ENCODE measurements around the gene PRAMEF12.
"Not testable (repeated sequence)": the region's sequence is repeated elsewhere in the genome, so short reads cannot be mapped to it uniquely, and the experiment has no call there.

Gene PRAMEF12

GRCh38 chr1:12769976-12770505 is 3.5 kb upstream of the PRAMEF12 start:
- FAIRE-seq (no peak), DNase-seq (ENCODE audit: extremely low spot score, insufficient read length, low read depth) (no peak)

GRCh38 chr1:12770620-12771019 is 2.9 kb upstream of the PRAMEF12 start:
- DNase-seq (ENCODE audit: extremely low spot score, insufficient read length, low read depth), result no peak
- no peak for FAIRE-seq

GRCh38 chr1:12771186-12771585 is 2.4 kb upstream of the PRAMEF12 start:
- no peak for FAIRE-seq
- no peak for DNase-seq (ENCODE audit: extremely low spot score, insufficient read length, low read depth)

GRCh38 chr1:12772520-12772919 is 1.0 kb upstream of the PRAMEF12 start:
- DNase-seq (ENCODE audit: extremely low spot score, insufficient read length, low read depth) (no peak), FAIRE-seq (no peak)

GRCh38 chr1:12774801-12775345 is 1.3 kb downstream of the PRAMEF12 start:
- FAIRE-seq (no peak), DNase-seq (ENCODE audit: extremely low spot score, insufficient read length, low read depth) (no peak)

- FAIRE-seq (no peak), DNase-seq (ENCODE audit: extremely low spot score, insufficient read length, low read depth) (no peak)
Measured at GRCh38 chr1:12775443-12775842, 1.9 kb downstream of the PRAMEF12 start.

GRCh38 chr1:12776801-12777557 is 3.4 kb downstream of the PRAMEF12 start:
- no peak for DNase-seq (ENCODE audit: extremely low spot score, insufficient read length, low read depth)
- no peak for FAIRE-seq

- FAIRE-seq (no peak), DNase-seq (ENCODE audit: extremely low spot score, insufficient read length, low read depth) (no peak)
Measured at GRCh38 chr1:12778061-12778460, 4.5 kb downstream of the PRAMEF12 start.

GRCh38 chr1:12778907-12779306 is 5.4 kb downstream of the PRAMEF12 start:
- FAIRE-seq (no peak), DNase-seq (ENCODE audit: extremely low spot score, insufficient read length, low read depth) (no peak)

GRCh38 chr1:12781488-12781887 is 8.0 kb downstream of the PRAMEF12 start:
- not testable (repeated sequence) for FAIRE-seq; DNase-seq (ENCODE audit: extremely low spot score, insufficient read length, low read depth)

- FAIRE-seq, result not testable (repeated sequence)
Measured at GRCh38 chr1:12783783-12784182, 10.2 kb downstream of the PRAMEF12 start.

GRCh38 chr1:12784729-12785128 is 11.2 kb downstream of the PRAMEF12 start:
- not testable (repeated sequence) for DNase-seq (ENCODE audit: extremely low spot score, insufficient read length, low read depth); FAIRE-seq

More at GRCh38 chr1:12783783-12784182, 10.2 kb downstream of the PRAMEF12 start:
- DNase-seq (ENCODE audit: extremely low spot score, insufficient read length, low read depth), result not testable (repeated sequence)

- FAIRE-seq; DNase-seq (ENCODE audit: extremely low spot score, insufficient read length, low read depth): not testable (repeated sequence)
Measured at GRCh38 chr1:12791097-12791496, 17.6 kb downstream of the PRAMEF12 start, which contains the start of gene PRAMEF1. PRAMEF1 (plus strand) TSS chr1:12791397; CDS start chr1:12793228, 1,831 bp downstream.

- DNase-seq (ENCODE audit: extremely low spot score, insufficient read length, low read depth), result no peak
- FAIRE-seq, result no peak
Measured at GRCh38 chr1:12798911-12799310, 25.4 kb downstream of the PRAMEF12 start.

- no peak for DNase-seq (ENCODE audit: extremely low spot score, insufficient read length, low read depth)
- no peak for FAIRE-seq
Measured at GRCh38 chr1:12799730-12800129, 26.2 kb downstream of the PRAMEF12 start.

- DNase-seq (ENCODE audit: extremely low spot score, insufficient read length, low read depth) (no peak), FAIRE-seq (no peak)
Measured at GRCh38 chr1:12809933-12810332, 36.4 kb downstream of the PRAMEF12 start.

GRCh38 chr1:12810691-12811408 is 37.3 kb downstream of the PRAMEF12 start:
- FAIRE-seq, result no peak
- DNase-seq (ENCODE audit: extremely low spot score, insufficient read length, low read depth), result no peak

GRCh38 chr1:12811409-12811784 is 37.9 kb downstream of the PRAMEF12 start:
- no peak for DNase-seq (ENCODE audit: extremely low spot score, insufficient read length, low read depth)
- FAIRE-seq, result no peak

GRCh38 chr1:12819061-12819460 is 45.5 kb downstream of the PRAMEF12 start:
- not testable (repeated sequence) for FAIRE-seq; DNase-seq (ENCODE audit: extremely low spot score, insufficient read length, low read depth)

All from GM18507 (cell line).